Memory B cell (primary cell): Measurements from ENCODE around the gene MRPS12.
"Not testable (repeated sequence)": the region's sequence is repeated elsewhere in the genome, so short reads cannot be mapped to it uniquely, and the experiment has no call there.

ENCODE experiments used
- ATAC-seq: fragments of 150-1000 bp; cut with Tn5 transposase; 2 replicates; pipeline ENCODE4 v1.10.0; 2021; ENCODE audit warnings: low read depth, mild to moderate bottlenecking, moderate library complexity
- DNase-seq, 2 donors: peaks; one replicate each; pipeline ENCODE4 v3.0.0; 2022; ENCODE audit warnings: low spot score in 2 of 2
- H3K27ac Mint-ChIP-seq: one replicate; pipeline ENCODE4 v1.8.0; 2022; ENCODE audit warnings: mild to moderate bottlenecking, moderate library complexity, mixed read lengths
- H3K27me3 Mint-ChIP-seq: one replicate; pipeline ENCODE4 v1.8.0; 2022; ENCODE audit warnings: mixed read lengths
- H3K36me3 Mint-ChIP-seq: one replicate; pipeline ENCODE4 v1.8.0; 2022; ENCODE audit warnings: mild to moderate bottlenecking, mixed read lengths
- H3K4me1 Mint-ChIP-seq: one replicate; pipeline ENCODE4 v1.8.0; 2022; ENCODE audit warnings: mixed read lengths
- H3K4me3 Mint-ChIP-seq: one replicate; pipeline ENCODE4 v1.8.0; 2022; ENCODE audit warnings: mild to moderate bottlenecking, moderate library complexity, mixed read lengths
- H3K9me3 Mint-ChIP-seq: one replicate; pipeline ENCODE4 v1.8.0; 2022; ENCODE audit warnings: mixed read lengths

MRPS12 gene

GRCh38 chr19:38939957-38940356, 9.2 kb downstream of the MRPS12 start:
- no peak for ATAC-seq
- H3K4me1 Mint-ChIP-seq: peaks cover 2% of the 10 kb centered on the region
- H3K36me3 Mint-ChIP-seq: peaks cover 5% of the 10 kb centered on the region
- H3K27me3 Mint-ChIP-seq: peaks cover 11% of the 10 kb centered on the region
- no peaks in the 10 kb centered on the region for H3K9me3 Mint-ChIP-seq
- no peak for DNase-seq
- H3K4me3 Mint-ChIP-seq: no peak overlapping the region
- no peak overlapping the region for H3K27ac Mint-ChIP-seq

GRCh38 chr19:38941466-38941865, 10.7 kb downstream of the MRPS12 start:
- DNase-seq, H3K4me3 Mint-ChIP-seq, H3K27ac Mint-ChIP-seq, H3K4me1 Mint-ChIP-seq, H3K9me3 Mint-ChIP-seq, ATAC-seq, H3K36me3 Mint-ChIP-seq: not testable (repeated sequence)
- H3K27me3 Mint-ChIP-seq: peaks cover 11% of the 10 kb centered on the region

GRCh38 chr19:38941979-38942378, 11.2 kb downstream of the MRPS12 start:
- DNase-seq: no peak
- H3K9me3 Mint-ChIP-seq: no peaks in the 10 kb centered on the region

GRCh38 chr19:38942471-38943181, 11.9 kb downstream of the MRPS12 start:
- ATAC-seq (no peak), DNase-seq (no peak)
- Mint-ChIP-seq H3K27ac (no peak overlapping the region), H3K27me3 (peaks cover 12% of the 10 kb centered on the region), H3K4me1 (peaks cover 2% of the 10 kb centered on the region), H3K36me3 (no peaks in the 10 kb centered on the region), H3K4me3 (no peak overlapping the region), H3K9me3 (no peaks in the 10 kb centered on the region)

More at GRCh38 chr19:38941979-38942378, 11.2 kb downstream of the MRPS12 start:
- peaks cover 2% of the 10 kb centered on the region for H3K4me1 Mint-ChIP-seq
- H3K36me3 Mint-ChIP-seq: no peaks in the 10 kb centered on the region
- H3K27ac Mint-ChIP-seq: no peak overlapping the region
- no peak for ATAC-seq
- H3K4me3 Mint-ChIP-seq: no peak overlapping the region
- peaks cover 12% of the 10 kb centered on the region for H3K27me3 Mint-ChIP-seq

- ATAC-seq (no peak), DNase-seq (no peak)
- Mint-ChIP-seq H3K36me3 (no peaks in the 10 kb centered on the region), H3K4me1 (peaks cover 8% of the 10 kb centered on the region), H3K4me3 (no peak overlapping the region), H3K27me3 (peaks cover 23% of the 10 kb centered on the region), H3K9me3 (no peaks in the 10 kb centered on the region), H3K27ac (no peak overlapping the region)
Measured at GRCh38 chr19:38944981-38945506, 14.3 kb downstream of the MRPS12 start.

- Mint-ChIP-seq H3K9me3 (no peaks in the 10 kb centered on the region), H3K27ac (no peak overlapping the region), H3K36me3 (no peaks in the 10 kb centered on the region), H3K27me3 (peaks cover 25% of the 10 kb centered on the region), H3K4me1 (peaks cover 8% of the 10 kb centered on the region), H3K4me3 (no peak overlapping the region)
- ATAC-seq (no peak), DNase-seq (no peak)
Measured at GRCh38 chr19:38945562-38946228, 15.0 kb downstream of the MRPS12 start.

- DNase-seq (no peak), ATAC-seq (no peak)
- H3K36me3 Mint-ChIP-seq: no peaks in the 10 kb centered on the region
- no peak overlapping the region for H3K4me3 Mint-ChIP-seq
- H3K27ac Mint-ChIP-seq: no peak overlapping the region
- H3K27me3 Mint-ChIP-seq: peaks cover 22% of the 10 kb centered on the region
- H3K9me3 Mint-ChIP-seq: no peaks in the 10 kb centered on the region
- H3K4me1 Mint-ChIP-seq: peaks cover 8% of the 10 kb centered on the region
Measured at GRCh38 chr19:38946229-38947010, 15.7 kb downstream of the MRPS12 start.

- H3K27me3 Mint-ChIP-seq: peaks cover 28% of the 10 kb centered on the region
- H3K36me3 Mint-ChIP-seq: no peaks in the 10 kb centered on the region
- DNase-seq (peak; percentile 40 to 44), ATAC-seq (peak; percentile 78)
- no peaks in the 10 kb centered on the region for H3K9me3 Mint-ChIP-seq
- H3K4me3 Mint-ChIP-seq: peak overlapping the region; percentile 67
- peaks cover 12% of the 10 kb centered on the region for H3K4me1 Mint-ChIP-seq
- no peak overlapping the region for H3K27ac Mint-ChIP-seq
Measured at GRCh38 chr19:38949580-38950367, 19.0 kb downstream of the MRPS12 start.

- no peak for DNase-seq
- no peak for ATAC-seq
- Mint-ChIP-seq H3K36me3 (no peaks in the 10 kb centered on the region), H3K4me3 (no peak overlapping the region), H3K9me3 (no peaks in the 10 kb centered on the region), H3K27me3 (peaks cover 28% of the 10 kb centered on the region), H3K27ac (no peak overlapping the region), H3K4me1 (peaks cover 12% of the 10 kb centered on the region)
Measured at GRCh38 chr19:38951187-38951586, 20.4 kb downstream of the MRPS12 start.

GRCh38 chr19:38952395-38953165, 21.8 kb downstream of the MRPS12 start:
- H3K27me3 Mint-ChIP-seq: peaks cover 26% of the 10 kb centered on the region
- ATAC-seq (peak; percentile 62), DNase-seq (peak in 1 of 2 donors; percentile 49)
- no peaks in the 10 kb centered on the region for H3K36me3 Mint-ChIP-seq
- no peak overlapping the region for H3K4me3 Mint-ChIP-seq
- no peak overlapping the region for H3K27ac Mint-ChIP-seq
- peaks cover 12% of the 10 kb centered on the region for H3K4me1 Mint-ChIP-seq
- no peaks in the 10 kb centered on the region for H3K9me3 Mint-ChIP-seq

- ATAC-seq (no peak), DNase-seq (no peak)
- Mint-ChIP-seq H3K9me3 (no peaks in the 10 kb centered on the region), H3K4me3 (no peak overlapping the region), H3K4me1 (peaks cover 12% of the 10 kb centered on the region), H3K27ac (no peak overlapping the region), H3K36me3 (no peaks in the 10 kb centered on the region), H3K27me3 (peaks cover 23% of the 10 kb centered on the region)
Measured at GRCh38 chr19:38953677-38954076, 22.9 kb downstream of the MRPS12 start.

GRCh38 chr19:38956264-38956663, 25.5 kb downstream of the MRPS12 start:
- ATAC-seq (no peak), DNase-seq (no peak)
- H3K27me3 Mint-ChIP-seq: peaks cover 13% of the 10 kb centered on the region
- no peaks in the 10 kb centered on the region for H3K9me3 Mint-ChIP-seq
- H3K4me3 Mint-ChIP-seq: no peak overlapping the region
- no peak overlapping the region for H3K27ac Mint-ChIP-seq
- H3K36me3 Mint-ChIP-seq: no peaks in the 10 kb centered on the region
- H3K4me1 Mint-ChIP-seq: peaks cover 5% of the 10 kb centered on the region

GRCh38 chr19:38958301-38958700, 27.6 kb downstream of the MRPS12 start:
- Mint-ChIP-seq H3K4me1 (no peaks in the 10 kb centered on the region), H3K27ac (no peak overlapping the region), H3K27me3 (peaks cover 9% of the 10 kb centered on the region), H3K9me3 (no peaks in the 10 kb centered on the region), H3K4me3 (no peak overlapping the region), H3K36me3 (no peaks in the 10 kb centered on the region)
- no peak for ATAC-seq
- no peak for DNase-seq
